ENCODE results near the gene IPO4. TPM values are rescaled to one million over a fixed set of nuclear protein-coding genes. Genes with fewer than 3 reads are reported as not detected.

Gene IPO4
- total and polyA plus RNA-seq, 2 of the 4 experiments (the other 2 are of a cell fraction), result 37.6 to 39.4 TPM

DNA sequence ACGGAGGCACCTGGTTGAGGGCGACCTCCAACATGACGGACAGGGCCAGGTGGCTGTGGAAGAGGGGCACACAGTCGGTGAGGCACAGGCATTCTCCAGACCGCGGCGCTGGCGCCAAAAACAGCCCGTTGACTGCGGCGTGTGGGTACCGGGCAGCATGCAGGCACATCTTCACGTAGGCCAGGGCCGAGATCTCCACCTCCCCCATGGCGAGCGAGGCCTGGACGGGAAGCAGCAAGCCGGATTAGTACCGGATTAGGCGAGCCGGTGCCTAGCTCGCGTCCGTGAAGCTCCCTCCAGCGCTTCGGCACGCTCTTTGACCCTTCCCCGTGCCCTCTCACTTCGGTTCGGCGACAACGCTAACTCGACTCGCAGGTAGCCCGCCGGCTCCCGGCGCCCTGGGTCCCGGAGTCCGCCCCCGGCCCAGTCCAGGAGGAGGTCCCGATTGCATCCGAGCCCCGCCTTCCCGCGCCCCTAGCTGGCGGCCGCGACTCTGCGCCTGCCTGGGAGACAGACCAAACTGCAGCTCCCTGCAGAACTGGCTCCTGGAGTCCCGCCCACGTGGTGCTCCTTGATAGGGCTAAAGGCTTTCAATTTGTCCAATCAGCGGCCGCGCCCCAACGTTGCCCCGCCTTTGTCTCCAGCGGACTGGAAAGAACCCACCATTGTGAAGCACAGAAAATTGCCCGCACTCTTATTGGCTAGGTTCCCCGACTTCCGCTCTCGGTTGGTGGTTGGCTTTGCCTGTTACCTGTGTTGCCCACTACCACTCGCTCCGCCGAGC is 47.3 kb downstream of the IPO4 start, which contains the start of gene EMC9:
EMC9 (minus strand) TSS at position 495 of the 784 bp plus-strand sequence; CDS start at position 208, 287 bp downstream.
- Histone ChIP-seq H3K79me1 (ENCODE audit: low read depth in 1 of 2, low read length in 2 of 2) (peaks cover 37 to 82% of the 10 kb centered on the region in 2 experiments), H4K91ac (ENCODE audit: insufficient read depth, low read depth, low read length) (peak within 1 kb of the TSS; percentile 89), H3K4me2 (ENCODE audit: low read depth, low read length) (peak within 1 kb of the TSS; percentile 68), H3K27ac (ENCODE audit: insufficient read depth, low read length) (peak within 1 kb of the TSS; percentile 80), H4K20me1 (ENCODE audit: insufficient read depth, low read length) (peaks cover 17% of the 10 kb centered on the region), H3K14ac (replicated peaks; ENCODE audit: low read depth, low read length) (peak within 1 kb of the TSS; percentile 93), H3K36me3 (ENCODE audit: control insufficient read depth, insufficient read depth, low read length) (peaks cover 23% of the 10 kb centered on the region), H4K5ac (ENCODE audit: low read depth, low read length) (peak within 1 kb of the TSS; percentile 31), H3K4me3 (ENCODE audit: insufficient read depth, low read depth, low read length) (peak within 1 kb of the TSS; percentile 68), H3K4ac (ENCODE audit: low read depth, low read length) (peak within 1 kb of the TSS; percentile 90), H2AK5ac (ENCODE audit: low read depth, low read length) (peak within 1 kb of the TSS; percentile 94), H3K18ac (ENCODE audit: low read depth, low read length) (0 out of 2 replicates have a peak within 1 kb of the TSS, but pooled peaks have one; percentile 5), H3K9ac (ENCODE audit: low read depth, low read length) (peak within 1 kb of the TSS; percentile 76), H2BK5ac (ENCODE audit: low read depth, low read length, poor library complexity, severe bottlenecking) (peak within 1 kb of the TSS; percentile 78), H3K56ac (ENCODE audit: extremely low read depth, insufficient read depth, low read length) (peak within 1 kb of the TSS; percentile 65), H2BK120ac (ENCODE audit: low read depth, low read length) (peak within 1 kb of the TSS; percentile 42; the same call in 1 of the 2 replicates), H3K23ac (ENCODE audit: low read depth, low read length) (peak within 1 kb of the TSS; percentile 94), H4K8ac (ENCODE audit: low read depth in 2 of 2, low read length in 2 of 2) (peak within 1 kb of the TSS; percentile 83 to 93), H2BK20ac (ENCODE audit: low read depth, low read length) (no peak within 1 kb of the TSS), H3K9me1 (ENCODE audit: insufficient read depth, low read length) (peaks cover 35% of the 10 kb centered on the region), H2BK15ac (ENCODE audit: low read depth, low read length) (peak within 1 kb of the TSS; percentile 3; the same call in 1 of the 3 replicates), H2AFZ (replicated peaks; ENCODE audit: low read length, poor library complexity) (peak within 1 kb of the TSS; percentile 96), H3K9me3 (ENCODE audit: control insufficient read depth, insufficient read depth, low read length) (no peaks in the 10 kb centered on the region), H2AK9ac (replicated peaks; ENCODE audit: low read depth, low read length, poor library complexity) (peak within 1 kb of the TSS; percentile 98), H3K4me1 (ENCODE audit: control insufficient read depth, insufficient read depth, low read length) (peaks cover 15% of the 10 kb centered on the region), H3K27me3 (ENCODE audit: control insufficient read depth, insufficient read depth, low read length) (no peaks in the 10 kb centered on the region)
- in situ Hi-C loops (cut with MboI; ENCODE audit: low sequenced_read_pairs), result loop anchor here (25.0 kb wide), 2 partner anchors 829 to 1054 kb away; partner anchors contain the start of genes ACIN1, BCL2L2, C14orf119 and PABPN1
- CTCF ChIA-PET, result interaction anchor here (0.8 to 1.6 kb wide), 2 partner anchors 20 to 32 kb away, joined by 3 to 5 read pairs; partner anchors contain the start of gene IRF9
- intact Hi-C loops (cut with micrococcal nuclease), result loop anchor here (2.0 kb wide), 1 partner anchor 26 kb away; the partner anchor contains the start of genes DCAF11 and NRL
- DNase-seq (peak; percentile 99), ATAC-seq (ENCODE audit: low read depth) (peak; percentile 92)
- dilution Hi-C loops (cut with HindIII; ENCODE audit: low sequenced_read_pairs, unreplicated experiment), result no loop called here
- BruUV-seq (replicated peaks), result no TSS peak
- 1% methylated on average over 16 of the region's 65 CpGs; no CpG with 5 or more reads in 1 of the 2 experiments for WGBS, 2 experiments (ENCODE audit: extremely low coverage in 2 of 2, insufficient read length in 1 of 2)
- POLR2A ChIA-PET (ENCODE audit: unreplicated experiment), result interaction anchor here (0.6 kb wide), 1 partner anchor 47 kb away, joined by 3 read pairs; the partner anchor contains the start of gene PCK2
- no peak for TF ChIP-seq BHLHE40 (IDR thresholded peaks at IDR 0.05; ENCODE audit: low read depth, low read length)
- peak; percentile 44; the same call in 1 of the 2 replicates for TF ChIP-seq MXI1 (IDR thresholded peaks at IDR 0.05; ENCODE audit: borderline replicate concordance, low read depth, low read length)
- peak; percentile 78 for TF ChIP-seq RFX5 (IDR thresholded peaks at IDR 0.05; ENCODE audit: low read depth, low read length)
- peak; percentile 39; the same call in 1 of the 2 replicates for TF ChIP-seq FOS (IDR thresholded peaks at IDR 0.05; ENCODE audit: low read depth, low read length)
- no peak for TF ChIP-seq SMC3 (IDR thresholded peaks at IDR 0.05; ENCODE audit: low read depth, low read length)
- TF ChIP-seq RAD21 (IDR thresholded peaks at IDR 0.05; ENCODE audit: low read length), result no peak
- TF ChIP-seq MAZ (IDR thresholded peaks at IDR 0.05; ENCODE audit: borderline replicate concordance, low read depth, low read length), result peak; percentile 36; the same call in 1 of the 2 replicates
- TF ChIP-seq, protein P1, sequence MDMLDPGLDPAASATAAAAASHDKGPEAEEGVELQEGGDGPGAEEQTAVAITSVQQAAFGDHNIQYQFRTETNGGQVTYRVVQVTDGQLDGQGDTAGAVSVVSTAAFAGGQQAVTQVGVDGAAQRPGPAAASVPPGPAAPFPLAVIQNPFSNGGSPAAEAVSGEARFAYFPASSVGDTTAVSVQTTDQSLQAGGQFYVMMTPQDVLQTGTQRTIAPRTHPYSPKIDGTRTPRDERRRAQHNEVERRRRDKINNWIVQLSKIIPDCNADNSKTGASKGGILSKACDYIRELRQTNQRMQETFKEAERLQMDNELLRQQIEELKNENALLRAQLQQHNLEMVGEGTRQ (IDR thresholded peaks at IDR 0.05; ENCODE audit: low read depth, low read length), result peak; percentile 91
- TF ChIP-seq RCOR1 (IDR thresholded peaks at IDR 0.05; ENCODE audit: insufficient replicate concordance, low read length), result no peak
- no peak for TF ChIP-seq NFE2L2 (IDR thresholded peaks at IDR 0.05; ENCODE audit: low read depth, low read length)
- TF ChIP-seq CEBPB (IDR thresholded peaks at IDR 0.05; ENCODE audit: low read depth, low read length), result no peak
- TF ChIP-seq POLR2A (IDR thresholded peaks at IDR 0.05; ENCODE audit: low read depth, low read length), result peak; percentile 84
- 0 out of 2 replicates have a peak, but pooled peaks have one; percentile 10 for TF ChIP-seq MAFK (IDR thresholded peaks at IDR 0.05; ENCODE audit: low read depth, low read length)
- no peak for TF ChIP-seq CHD1 (IDR thresholded peaks at IDR 0.05; ENCODE audit: low read depth, low read length)
- TF ChIP-seq CTCF (conservative IDR thresholded peaks at IDR 0.05; ENCODE audit: low read depth, low read length), result peak; percentile 32
